SK-N-SH treated with all-trans-retinoic acid at 6 μM for 48 hours (cell line): Measurements from ENCODE around the gene ZDHHC11.

Source experiments
- ATAC-seq: fragments of 200-7000 bp; cut with Tn5 transposase; 3 replicates; pipeline ENCODE4 v1.9.1; 2020; ENCODE audit warnings: mild to moderate bottlenecking, moderate library complexity
- BACH2 ChIP-seq: fragments of 250-450 bp; sonication (Bioruptor Pico); IDR thresholded peaks from 2 replicates; pipeline ENCODE4 v1.9.0; 2021; ENCODE audit warnings: mild to moderate bottlenecking, borderline replicate concordance
- CSDC2 ChIP-seq: fragments of 250-450 bp; sonication (Bioruptor Pico); IDR thresholded peaks from 2 replicates; pipeline ENCODE4 v1.5.0; 2020; ENCODE audit warnings: mild to moderate bottlenecking, moderate library complexity
- ESRRG ChIP-seq: fragments of 250-450 bp; sonication (Bioruptor Pico); IDR thresholded peaks from 2 replicates; pipeline ENCODE4 v1.6.1; 2021; ENCODE audit warnings: mild to moderate bottlenecking
- GLIS3 ChIP-seq: fragments of 250-450 bp; sonication (Bioruptor Pico); IDR thresholded peaks from 2 replicates; pipeline ENCODE4 v1.5.0; 2020; ENCODE audit warnings: mild to moderate bottlenecking, moderate library complexity
- ISL1 ChIP-seq: fragments of 250-450 bp; sonication (Bioruptor Pico); IDR thresholded peaks from 2 replicates; pipeline ENCODE4 v2.1.2; 2022; ENCODE audit warnings: mild to moderate bottlenecking, moderate library complexity
- OSR1 ChIP-seq: fragments of 250-450 bp; sonication (Bioruptor Pico); IDR thresholded peaks from 2 replicates; pipeline ENCODE4 v1.8.0; 2022; ENCODE audit warnings: moderate library complexity, mild to moderate bottlenecking, inconsistent platforms
- PPARA ChIP-seq: fragments of 250-450 bp; sonication (Bioruptor Pico); IDR thresholded peaks from 2 replicates; pipeline ENCODE4 v1.5.0; 2020; ENCODE audit warnings: mild to moderate bottlenecking, borderline replicate concordance
- RARB ChIP-seq: fragments of 250-450 bp; sonication (Bioruptor Pico); IDR thresholded peaks from 2 replicates; pipeline ENCODE4 v1.8.0; 2021; ENCODE audit warnings: mild to moderate bottlenecking, moderate library complexity
- SNAI2 ChIP-seq: fragments of 250-450 bp; sonication (Bioruptor Pico); IDR thresholded peaks from 2 replicates; pipeline ENCODE4 v1.5.0; 2020; ENCODE audit warnings: mild to moderate bottlenecking, moderate library complexity
- TCF4 ChIP-seq: fragments of 250-450 bp; sonication (Bioruptor Pico); IDR thresholded peaks from 2 replicates; pipeline ENCODE4 v1.8.0; 2021; ENCODE audit warnings: mild to moderate bottlenecking, moderate library complexity, borderline replicate concordance
- TOX ChIP-seq: fragments of 250-450 bp; sonication (Bioruptor Pico); IDR thresholded peaks from 2 replicates; pipeline ENCODE4 v1.8.0; 2021; ENCODE audit warnings: mild to moderate bottlenecking, moderate library complexity, borderline replicate concordance
- ZC3H10 ChIP-seq: fragments of 250-450 bp; sonication (Bioruptor Pico); IDR thresholded peaks from 2 replicates; pipeline ENCODE4 v1.5.1; 2021; ENCODE audit warnings: mild to moderate bottlenecking, moderate library complexity
- ZFP3 ChIP-seq: fragments of 250-450 bp; sonication (Bioruptor Pico); IDR thresholded peaks from 2 replicates; pipeline ENCODE4 v1.5.0; 2020; ENCODE audit warnings: mild to moderate bottlenecking, moderate library complexity
- ZFP30 ChIP-seq: fragments of 450-650 bp; formaldehyde crosslinking; IDR thresholded peaks from 2 replicates; pipeline ENCODE4 v1.5.0; 2022; ENCODE audit warnings: mild to moderate bottlenecking, moderate library complexity
- ZNF70 ChIP-seq: fragments of 450-650 bp; formaldehyde crosslinking; IDR thresholded peaks from 2 replicates; pipeline ENCODE4 v1.5.0; 2020; ENCODE audit warnings: mild to moderate bottlenecking, moderate library complexity
- ZNF8 ChIP-seq: fragments of 450-650 bp; formaldehyde crosslinking; IDR thresholded peaks from 2 replicates; pipeline ENCODE4 v1.5.0; 2020; ENCODE audit warnings: mild to moderate bottlenecking, moderate library complexity
- TF ChIP-seq, protein P1 (sequence below): fragments of 250-450 bp; sonication (Bioruptor Pico); IDR thresholded peaks from 2 replicates; pipeline ENCODE4 v1.5.1; 2020; ENCODE audit warnings: low read depth, mild to moderate bottlenecking, moderate library complexity
- TF ChIP-seq, protein P2 (sequence below): fragments of 250-450 bp; sonication (Bioruptor Pico); IDR thresholded peaks from 2 replicates; pipeline ENCODE4 v1.8.0; 2020; ENCODE audit warnings: mild to moderate bottlenecking, moderate library complexity, borderline replicate concordance
- TF ChIP-seq, protein P3 (sequence below): fragments of 250-450 bp; sonication (Bioruptor Pico); IDR thresholded peaks from 2 replicates; pipeline ENCODE4 v1.5.0; 2020; ENCODE audit warnings: mild to moderate bottlenecking, moderate library complexity
- TF ChIP-seq, protein P4 (sequence below): fragments of 250-450 bp; sonication (Bioruptor Pico); IDR thresholded peaks from 2 replicates; pipeline ENCODE4 v1.5.1; 2021; ENCODE audit warnings: mild to moderate bottlenecking, moderate library complexity
- TF ChIP-seq, protein P5 (sequence below): fragments of 250-450 bp; sonication (Bioruptor Pico); IDR thresholded peaks from 2 replicates; pipeline ENCODE4 v1.8.0; 2021; ENCODE audit warnings: low read depth, mild to moderate bottlenecking, moderate library complexity, borderline replicate concordance

Gene ZDHHC11, protein sequence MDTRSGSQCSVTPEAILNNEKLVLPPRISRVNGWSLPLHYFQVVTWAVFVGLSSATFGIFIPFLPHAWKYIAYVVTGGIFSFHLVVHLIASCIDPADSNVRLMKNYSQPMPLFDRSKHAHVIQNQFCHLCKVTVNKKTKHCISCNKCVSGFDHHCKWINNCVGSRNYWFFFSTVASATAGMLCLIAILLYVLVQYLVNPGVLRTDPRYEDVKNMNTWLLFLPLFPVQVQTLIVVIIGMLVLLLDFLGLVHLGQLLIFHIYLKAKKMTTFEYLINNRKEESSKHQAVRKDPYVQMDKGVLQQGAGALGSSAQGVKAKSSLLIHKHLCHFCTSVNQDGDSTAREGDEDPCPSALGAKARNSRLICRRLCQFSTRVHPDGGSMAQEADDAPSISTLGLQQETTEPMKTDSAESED

DNA sequence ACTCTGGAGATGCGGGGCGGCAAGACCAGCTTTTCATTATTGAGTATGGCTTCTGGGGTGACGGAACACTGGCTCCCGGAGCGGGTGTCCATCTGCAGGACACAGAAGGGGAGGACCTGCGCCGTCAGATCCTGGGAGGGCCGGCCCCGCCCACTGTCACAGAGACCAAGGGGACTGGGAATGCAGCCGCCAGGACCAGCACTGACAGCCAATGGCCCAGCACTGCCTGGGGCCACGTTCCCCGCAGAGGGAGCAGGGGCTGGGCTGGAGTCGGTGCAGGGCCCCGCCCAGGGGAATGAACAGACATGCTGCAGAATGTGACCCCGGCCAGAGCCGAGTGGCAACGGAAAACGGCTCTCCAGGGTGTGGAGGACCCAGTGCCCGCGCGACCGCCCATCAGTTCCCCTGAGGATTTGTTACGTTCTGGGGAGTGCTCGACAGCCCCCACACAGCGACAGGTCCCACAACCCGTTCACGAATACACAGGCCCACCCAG is at the start of gene ZDHHC11:
TSS of gene ZDHHC11 (minus strand) at position 476 of the 496 bp plus-strand sequence. CDS start at position 92, 384 bp downstream.
- peak; percentile 57 for ATAC-seq
- TF ChIP-seq ZFP3 (CRISPR knock-in tag) (no peak), TCF4 (CRISPR knock-in tag) (no peak), ZFP30 (CRISPR knock-in tag) (no peak), ESRRG (CRISPR knock-in tag) (no peak), ZC3H10 (CRISPR knock-in tag) (no peak), ZNF8 (no peak), GLIS3 (CRISPR knock-in tag) (no peak), TOX (CRISPR knock-in tag) (no peak), PPARA (CRISPR knock-in tag) (no peak), ISL1 (CRISPR knock-in tag) (no peak), BACH2 (CRISPR knock-in tag) (no peak), ZNF70 (no peak), SNAI2 (no peak), RARB (no peak)
- TF ChIP-seq, protein P1, sequence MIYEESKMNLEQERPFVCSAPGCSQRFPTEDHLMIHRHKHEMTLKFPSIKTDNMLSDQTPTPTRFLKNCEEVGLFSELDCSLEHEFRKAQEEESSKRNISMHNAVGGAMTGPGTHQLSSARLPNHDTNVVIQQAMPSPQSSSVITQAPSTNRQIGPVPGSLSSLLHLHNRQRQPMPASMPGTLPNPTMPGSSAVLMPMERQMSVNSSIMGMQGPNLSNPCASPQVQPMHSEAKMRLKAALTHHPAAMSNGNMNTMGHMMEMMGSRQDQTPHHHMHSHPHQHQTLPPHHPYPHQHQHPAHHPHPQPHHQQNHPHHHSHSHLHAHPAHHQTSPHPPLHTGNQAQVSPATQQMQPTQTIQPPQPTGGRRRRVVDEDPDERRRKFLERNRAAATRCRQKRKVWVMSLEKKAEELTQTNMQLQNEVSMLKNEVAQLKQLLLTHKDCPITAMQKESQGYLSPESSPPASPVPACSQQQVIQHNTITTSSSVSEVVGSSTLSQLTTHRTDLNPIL (CRISPR knock-in tag) = no peak
- TF ChIP-seq, protein P2, sequence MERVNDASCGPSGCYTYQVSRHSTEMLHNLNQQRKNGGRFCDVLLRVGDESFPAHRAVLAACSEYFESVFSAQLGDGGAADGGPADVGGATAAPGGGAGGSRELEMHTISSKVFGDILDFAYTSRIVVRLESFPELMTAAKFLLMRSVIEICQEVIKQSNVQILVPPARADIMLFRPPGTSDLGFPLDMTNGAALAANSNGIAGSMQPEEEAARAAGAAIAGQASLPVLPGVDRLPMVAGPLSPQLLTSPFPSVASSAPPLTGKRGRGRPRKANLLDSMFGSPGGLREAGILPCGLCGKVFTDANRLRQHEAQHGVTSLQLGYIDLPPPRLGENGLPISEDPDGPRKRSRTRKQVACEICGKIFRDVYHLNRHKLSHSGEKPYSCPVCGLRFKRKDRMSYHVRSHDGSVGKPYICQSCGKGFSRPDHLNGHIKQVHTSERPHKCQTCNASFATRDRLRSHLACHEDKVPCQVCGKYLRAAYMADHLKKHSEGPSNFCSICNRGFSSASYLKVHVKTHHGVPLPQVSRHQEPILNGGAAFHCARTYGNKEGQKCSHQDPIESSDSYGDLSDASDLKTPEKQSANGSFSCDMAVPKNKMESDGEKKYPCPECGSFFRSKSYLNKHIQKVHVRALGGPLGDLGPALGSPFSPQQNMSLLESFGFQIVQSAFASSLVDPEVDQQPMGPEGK = no peak
- TF ChIP-seq, protein P3, sequence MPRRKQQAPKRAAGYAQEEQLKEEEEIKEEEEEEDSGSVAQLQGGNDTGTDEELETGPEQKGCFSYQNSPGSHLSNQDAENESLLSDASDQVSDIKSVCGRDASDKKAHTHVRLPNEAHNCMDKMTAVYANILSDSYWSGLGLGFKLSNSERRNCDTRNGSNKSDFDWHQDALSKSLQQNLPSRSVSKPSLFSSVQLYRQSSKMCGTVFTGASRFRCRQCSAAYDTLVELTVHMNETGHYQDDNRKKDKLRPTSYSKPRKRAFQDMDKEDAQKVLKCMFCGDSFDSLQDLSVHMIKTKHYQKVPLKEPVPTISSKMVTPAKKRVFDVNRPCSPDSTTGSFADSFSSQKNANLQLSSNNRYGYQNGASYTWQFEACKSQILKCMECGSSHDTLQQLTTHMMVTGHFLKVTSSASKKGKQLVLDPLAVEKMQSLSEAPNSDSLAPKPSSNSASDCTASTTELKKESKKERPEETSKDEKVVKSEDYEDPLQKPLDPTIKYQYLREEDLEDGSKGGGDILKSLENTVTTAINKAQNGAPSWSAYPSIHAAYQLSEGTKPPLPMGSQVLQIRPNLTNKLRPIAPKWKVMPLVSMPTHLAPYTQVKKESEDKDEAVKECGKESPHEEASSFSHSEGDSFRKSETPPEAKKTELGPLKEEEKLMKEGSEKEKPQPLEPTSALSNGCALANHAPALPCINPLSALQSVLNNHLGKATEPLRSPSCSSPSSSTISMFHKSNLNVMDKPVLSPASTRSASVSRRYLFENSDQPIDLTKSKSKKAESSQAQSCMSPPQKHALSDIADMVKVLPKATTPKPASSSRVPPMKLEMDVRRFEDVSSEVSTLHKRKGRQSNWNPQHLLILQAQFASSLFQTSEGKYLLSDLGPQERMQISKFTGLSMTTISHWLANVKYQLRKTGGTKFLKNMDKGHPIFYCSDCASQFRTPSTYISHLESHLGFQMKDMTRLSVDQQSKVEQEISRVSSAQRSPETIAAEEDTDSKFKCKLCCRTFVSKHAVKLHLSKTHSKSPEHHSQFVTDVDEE (CRISPR knock-in tag) = no peak
- TF ChIP-seq, protein P4, sequence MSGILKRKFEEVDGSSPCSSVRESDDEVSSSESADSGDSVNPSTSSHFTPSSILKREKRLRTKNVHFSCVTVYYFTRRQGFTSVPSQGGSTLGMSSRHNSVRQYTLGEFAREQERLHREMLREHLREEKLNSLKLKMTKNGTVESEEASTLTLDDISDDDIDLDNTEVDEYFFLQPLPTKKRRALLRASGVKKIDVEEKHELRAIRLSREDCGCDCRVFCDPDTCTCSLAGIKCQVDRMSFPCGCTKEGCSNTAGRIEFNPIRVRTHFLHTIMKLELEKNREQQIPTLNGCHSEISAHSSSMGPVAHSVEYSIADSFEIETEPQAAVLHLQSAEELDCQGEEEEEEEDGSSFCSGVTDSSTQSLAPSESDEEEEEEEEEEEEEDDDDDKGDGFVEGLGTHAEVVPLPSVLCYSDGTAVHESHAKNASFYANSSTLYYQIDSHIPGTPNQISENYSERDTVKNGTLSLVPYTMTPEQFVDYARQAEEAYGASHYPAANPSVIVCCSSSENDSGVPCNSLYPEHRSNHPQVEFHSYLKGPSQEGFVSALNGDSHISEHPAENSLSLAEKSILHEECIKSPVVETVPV (CRISPR knock-in tag) = no peak

DNA sequence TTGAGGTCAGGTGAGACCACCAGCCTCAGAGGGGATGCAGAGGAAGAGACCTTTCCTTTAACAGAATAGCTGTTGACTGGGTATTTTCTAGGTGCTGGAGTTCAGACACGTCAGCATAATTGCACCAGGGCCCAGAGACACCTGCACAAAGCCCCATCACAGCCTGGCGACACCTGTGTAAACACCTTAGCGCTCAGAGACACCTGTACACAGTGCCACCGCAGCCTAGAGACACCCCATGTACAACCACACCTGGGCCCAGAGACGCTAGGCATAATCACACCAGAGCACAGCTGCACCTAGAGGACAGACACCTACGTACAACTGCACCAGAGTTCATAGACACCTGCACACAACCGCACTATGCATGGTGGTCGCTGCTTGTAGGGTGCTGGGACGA is 42.9 kb upstream of the ZDHHC11 start:
- TF ChIP-seq OSR1 (CRISPR knock-in tag) (no peak), ZNF8 (no peak), ISL1 (CRISPR knock-in tag) (no peak), RARB (no peak), SNAI2 (no peak), ZC3H10 (CRISPR knock-in tag) (no peak), ZFP3 (CRISPR knock-in tag) (no peak), PPARA (CRISPR knock-in tag) (no peak), CSDC2 (CRISPR knock-in tag) (no peak)
- TF ChIP-seq, protein P3 (CRISPR knock-in tag) = no peak
- TF ChIP-seq, protein P4 (CRISPR knock-in tag) = no peak
- TF ChIP-seq, protein P1 (CRISPR knock-in tag) = no peak
- TF ChIP-seq, protein P5, sequence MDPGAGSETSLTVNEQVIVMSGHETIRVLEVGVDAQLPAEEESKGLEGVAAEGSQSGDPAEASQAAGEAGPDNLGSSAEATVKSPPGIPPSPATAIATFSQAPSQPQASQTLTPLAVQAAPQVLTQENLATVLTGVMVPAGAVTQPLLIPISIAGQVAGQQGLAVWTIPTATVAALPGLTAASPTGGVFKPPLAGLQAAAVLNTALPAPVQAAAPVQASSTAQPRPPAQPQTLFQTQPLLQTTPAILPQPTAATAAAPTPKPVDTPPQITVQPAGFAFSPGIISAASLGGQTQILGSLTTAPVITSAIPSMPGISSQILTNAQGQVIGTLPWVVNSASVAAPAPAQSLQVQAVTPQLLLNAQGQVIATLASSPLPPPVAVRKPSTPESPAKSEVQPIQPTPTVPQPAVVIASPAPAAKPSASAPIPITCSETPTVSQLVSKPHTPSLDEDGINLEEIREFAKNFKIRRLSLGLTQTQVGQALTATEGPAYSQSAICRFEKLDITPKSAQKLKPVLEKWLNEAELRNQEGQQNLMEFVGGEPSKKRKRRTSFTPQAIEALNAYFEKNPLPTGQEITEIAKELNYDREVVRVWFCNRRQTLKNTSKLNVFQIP (CRISPR knock-in tag) = no peak
- TF ChIP-seq, all 23 proteins: peak for 0
- ATAC-seq = no peak
